K562 (cell line): ENCODE results near the gene BBLN. TPM values are rescaled to one million over a fixed set of nuclear protein-coding genes. Genes with fewer than 3 reads are reported as not detected.

ENCODE experiments used
- CBX5 ChIP-seq: IDR thresholded peaks from 2 replicates; pipeline ENCODE4 v1.6.1; 2014; ENCODE audit warnings: low read depth, borderline replicate concordance
- DIDO1 ChIP-seq: fragments of 450-650 bp; IDR thresholded peaks from 2 replicates; pipeline ENCODE4 v1.6.1; 2016; ENCODE audit warnings: low read depth, missing biosample characterization, missing genetic modification characterization
- FOSL1 ChIP-seq: fragments of 200-800 bp; sonication (Bioruptor generic); conservative IDR thresholded peaks from 2 replicates; pipeline ENCODE4 v1.6.1; 2016; ENCODE audit warnings: missing genetic modification characterization, missing compliant biosample characterization
- FOXO4 ChIP-seq: fragments of 450-650 bp; formaldehyde crosslinking; IDR thresholded peaks from 2 replicates; pipeline ENCODE4 v1.4.0; 2020; ENCODE audit warnings: mild to moderate bottlenecking, moderate library complexity
- HDAC1 ChIP-seq, 2 experiments: fragments of 450-650 bp; IDR thresholded peaks; 2 replicates each; pipeline ENCODE4 v1.6.1; 2016 to 2017; ENCODE audit warnings: inconsistent platforms in 1 of 2, mild to moderate bottlenecking in 1 of 2, moderate library complexity in 1 of 2
- KDM1A ChIP-seq, 2 experiments: fragments of 450-650 bp; IDR thresholded peaks; 2 replicates each; pipeline ENCODE4 v1.6.1; 2016; ENCODE audit warnings: mild to moderate bottlenecking in 2 of 2
- MLLT1 ChIP-seq, 2 experiments: fragments of 450-650 bp; IDR thresholded peaks; 2 replicates each; pipeline ENCODE4 v1.6.1; 2016
- POLR2H ChIP-seq: IDR thresholded peaks from 2 replicates; pipeline ENCODE4 v1.6.1; 2016; ENCODE audit warnings: missing genetic modification characterization, low read depth, mild to moderate bottlenecking, control low read depth, missing compliant biosample characterization, moderate library complexity
- REST ChIP-seq, 2 experiments: fragments of 450-650 bp; formaldehyde crosslinking in 1 of 2; IDR thresholded peaks; 2 replicates each; pipeline versions ENCODE4 v1.4.0 to v1.6.1; 2014 to 2020; ENCODE audit warnings: mild to moderate bottlenecking in 2 of 2, borderline replicate concordance in 1 of 2, low read depth in 1 of 2
- TAL1 ChIP-seq: fragments of 450-650 bp; IDR thresholded peaks from 2 replicates; pipeline ENCODE4 v1.6.1; 2016; ENCODE audit warnings: mild to moderate bottlenecking
- WHSC1 ChIP-seq: IDR thresholded peaks from one replicate; pipeline ENCODE4 v1.6.1; 2012; ENCODE audit warnings: low read length, control low read depth, inconsistent platforms
- ZNF134 ChIP-seq: fragments of 250-450 bp; sonication (Bioruptor Pico); conservative IDR thresholded peaks from 2 replicates; pipeline ENCODE4 v1.4.0; 2020
- ZNF143 ChIP-seq: sonication (generic); formaldehyde crosslinking; IDR thresholded peaks from 2 replicates; pipeline ENCODE4 v1.9.0; 2022; ENCODE audit warnings: mild to moderate bottlenecking, missing genetic modification reagents
- ZNF232 ChIP-seq: sonication (generic); formaldehyde crosslinking; IDR thresholded peaks from 2 replicates; pipeline ENCODE4 v1.8.0; 2022; ENCODE audit warnings: mild to moderate bottlenecking, missing genetic modification reagents
- polyA plus RNA-seq, 8 experiments: library from polyadenylated mRNA; depleted of rRNA in 4 of 8; stranded (reverse) in 5 of 8; unstranded in 3 of 8; fragments of >200 nt; fragmentation: Nextera tagmentation in 2 of 8; fragmentation: Illumina TruSeq in 1 of 8; extraction: Ambion mirVana in 2 of 8; extraction: Trizol in 1 of 8; gene quantifications; 2 replicates each; pipeline versions ENCODE4 v1.2.1 to v1.2.3, GENCODE V29; 2011 to 2014; ENCODE audit warnings: inconsistent platforms in 1 of 8, missing spikeins in 1 of 8
- total RNA-seq, 7 experiments: library from RNA; depleted of rRNA in 6 of 7; stranded (reverse); fragments of >200 nt in 6 of 7; fragmentation: Illumina TruSeq in 2 of 7; extraction: Trizol in 2 of 7; gene quantifications; 2 replicates each; pipeline versions ENCODE4 v1.2.1 to v1.2.3, GENCODE V29; 2011 to 2021; ENCODE audit warnings: low replicate concordance in 1 of 7
- TF ChIP-seq, protein P1 (sequence below): fragments of 450-650 bp; IDR thresholded peaks from 2 replicates; pipeline ENCODE4 v1.6.1; 2016; ENCODE audit warnings: borderline replicate concordance

Gene BBLN
- total and polyA plus RNA-seq, 9 of the 15 experiments (the other 6 are each of a cell fraction or from before 2014, with no cell fraction given) = 4.2 to 331 (median 87.1) TPM

DNA sequence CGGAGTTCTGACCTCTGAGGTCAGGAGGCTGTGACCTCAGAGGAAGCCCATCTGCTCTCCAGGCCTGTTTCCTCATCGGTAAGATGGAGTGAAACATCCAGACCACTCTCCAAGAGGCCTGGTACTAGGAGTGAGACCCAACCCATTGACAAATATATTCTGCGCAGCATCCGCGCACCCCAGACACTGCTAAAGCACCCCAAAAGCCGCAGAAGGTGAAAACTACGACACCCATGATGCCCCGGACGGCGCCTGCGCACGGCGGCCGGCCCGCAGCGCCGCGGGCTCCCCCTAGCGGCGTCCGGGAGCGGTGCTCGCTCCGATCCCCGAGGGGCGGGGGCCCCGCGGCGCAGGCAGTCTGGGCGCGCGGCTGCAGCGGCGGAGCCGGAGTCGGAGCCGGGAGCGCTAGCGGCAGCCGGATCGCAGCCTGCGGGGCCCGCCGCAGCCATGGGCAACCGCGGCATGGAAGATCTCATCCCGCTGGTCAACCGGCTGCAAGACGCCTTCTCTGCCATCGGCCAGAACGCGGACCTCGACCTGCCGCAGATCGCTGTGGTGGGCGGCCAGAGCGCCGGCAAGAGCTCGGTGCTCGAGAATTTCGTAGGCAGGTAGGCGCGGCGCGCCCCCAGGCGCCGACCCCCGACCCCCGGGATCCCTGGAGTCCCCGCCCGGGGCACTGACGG lies 43.1 kb downstream of the BBLN start, which contains the start of gene DNM1 (continued):
- TF ChIP-seq MLLT1 (IDR thresholded peaks at IDR 0.05) (no peak), CBX5 (no peak), ZNF232 (no peak), FOXO4 (CRISPR knock-in tag) (no peak), ZNF143 (CRISPR knock-in tag) (no peak), TAL1 (no peak), FOSL1 (no peak), REST (IDR thresholded peaks at IDR 0.05; ENCODE audit: borderline replicate concordance) (peak; percentile 80), REST (CRISPR knock-in tag; IDR thresholded peaks at IDR 0.05; ENCODE audit: low read depth) (peak; percentile 91), WHSC1 (no peak), DIDO1 (tag) (no peak), ZNF134 (CRISPR knock-in tag) (no peak), HDAC1 (IDR thresholded peaks at IDR 0.05) (no peak), POLR2H (tag) (no peak), KDM1A (IDR thresholded peaks at IDR 0.05) (no peak)
- TF ChIP-seq, protein P1, sequence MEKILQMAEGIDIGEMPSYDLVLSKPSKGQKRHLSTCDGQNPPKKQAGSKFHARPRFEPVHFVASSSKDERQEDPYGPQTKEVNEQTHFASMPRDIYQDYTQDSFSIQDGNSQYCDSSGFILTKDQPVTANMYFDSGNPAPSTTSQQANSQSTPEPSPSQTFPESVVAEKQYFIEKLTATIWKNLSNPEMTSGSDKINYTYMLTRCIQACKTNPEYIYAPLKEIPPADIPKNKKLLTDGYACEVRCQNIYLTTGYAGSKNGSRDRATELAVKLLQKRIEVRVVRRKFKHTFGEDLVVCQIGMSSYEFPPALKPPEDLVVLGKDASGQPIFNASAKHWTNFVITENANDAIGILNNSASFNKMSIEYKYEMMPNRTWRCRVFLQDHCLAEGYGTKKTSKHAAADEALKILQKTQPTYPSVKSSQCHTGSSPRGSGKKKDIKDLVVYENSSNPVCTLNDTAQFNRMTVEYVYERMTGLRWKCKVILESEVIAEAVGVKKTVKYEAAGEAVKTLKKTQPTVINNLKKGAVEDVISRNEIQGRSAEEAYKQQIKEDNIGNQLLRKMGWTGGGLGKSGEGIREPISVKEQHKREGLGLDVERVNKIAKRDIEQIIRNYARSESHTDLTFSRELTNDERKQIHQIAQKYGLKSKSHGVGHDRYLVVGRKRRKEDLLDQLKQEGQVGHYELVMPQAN = no peak
